ENCODE results near the gene PDZD7. TPM values are rescaled to one million over a fixed set of nuclear protein-coding genes. Genes with fewer than 3 reads are reported as not detected.

PDZD7 gene
- total and polyA plus RNA-seq, 12 donors: 0.13 to 0.66 (median 0.22) TPM; not detected in 1

GRCh38 chr10:101070098-101070497 is 39.2 kb upstream of the PDZD7 start:
- TF ChIP-seq CTCF (IDR thresholded peaks at IDR 0.05): no peak
- ATAC-seq: no peak
- DNase-seq: no peak
- Histone ChIP-seq H3K9me3 (no peaks in the 10 kb centered on the region), H3K4me3 (no peak overlapping the region), H3K27ac (no peak overlapping the region), H3K36me3 (no peaks in the 10 kb centered on the region), H3K27me3 (peaks cover 0 to 52% (median 35%) of the 10 kb centered on the region in 7 donors), H3K4me1 (peaks cover 8 to 57% (median 33%) of the 10 kb centered on the region in 9 donors)
- intact Hi-C loops (cut with DNase I): no loop called here
- WGBS, 2 donors: 91 to 96% methylated on average over 3 of the region's 3 CpGs

GRCh38 chr10:101069441-101069840 is 38.5 kb upstream of the PDZD7 start:
- 81 to 93% methylated on average over 5 of the region's 5 CpGs for WGBS, 2 donors
- DNase-seq (no peak), ATAC-seq (no peak)
- Histone ChIP-seq H3K36me3 (no peaks in the 10 kb centered on the region), H3K9me3 (no peaks in the 10 kb centered on the region), H3K27me3 (peaks cover 0 to 52% (median 29%) of the 10 kb centered on the region in 7 donors), H3K27ac (no peak overlapping the region), H3K4me1 (peaks cover 8 to 57% (median 40%) of the 10 kb centered on the region in 9 donors), H3K4me3 (no peak overlapping the region)
- intact Hi-C loops (cut with DNase I): loop anchor here in 1 of 10 donors (10.0 kb wide), 1 partner anchor 75 kb away; the partner anchor contains the start of gene LZTS2
- TF ChIP-seq CTCF (IDR thresholded peaks at IDR 0.05): no peak

- 0 to 1% methylated on average over 43 of the region's 43 CpGs for WGBS, 2 donors
- DNase-seq (peak; percentile 55 to 79), ATAC-seq (peak in 7 of 8 donors; percentile 14 to 69 (median 49))
- Histone ChIP-seq H3K9me3 (no peaks in the 10 kb centered on the region), H3K36me3 (no peaks in the 10 kb centered on the region), H3K4me1 (peaks cover 10 to 64% (median 59%) of the 10 kb centered on the region in 9 donors), H3K27ac (peak overlapping the region; percentile 34 to 99 (median 90)), H3K4me3 (peak overlapping the region; percentile 43 to 68 (median 61)), H3K27me3 (peaks cover 0 to 52% (median 10%) of the 10 kb centered on the region in 7 donors)
- peak; percentile 79 to 93 (median 91) for TF ChIP-seq CTCF (IDR thresholded peaks at IDR 0.05)
- intact Hi-C loops (cut with DNase I): loop anchor here in 1 of 10 donors (1.0 to 10.0 kb wide), 2 partner anchors 8 to 73 kb away; partner anchors contain the start of gene LZTS2
Measured at GRCh38 chr10:101067356-101068083, 36.6 kb upstream of the PDZD7 start.

- DNase-seq (peak; percentile 28 to 36), ATAC-seq (peak in 4 of 8 donors; percentile 9 to 31 (median 20))
- peak overlapping the region in 9 of 10 donors; percentile 77 to 99 (median 92) for H3K27ac ChIP-seq
- TF ChIP-seq CTCF (IDR thresholded peaks at IDR 0.05): no peak
- H3K9me3 ChIP-seq: no peaks in the 10 kb centered on the region
- intact Hi-C loops (cut with DNase I): loop anchor here in 2 of 10 donors (1.0 to 10.0 kb wide), 2 partner anchors 25 to 72 kb away; partner anchors contain the start of gene LZTS2 (in 1 of the 2)
- H3K27me3 ChIP-seq: peaks cover 0 to 58% (median 4%) of the 10 kb centered on the region in 7 donors
- H3K36me3 ChIP-seq: no peaks in the 10 kb centered on the region
- H3K4me3 ChIP-seq: peak overlapping the region; percentile 43 to 68 (median 61)
- 1 to 2% methylated on average over 31 of the region's 31 CpGs for WGBS, 2 donors
- peaks cover 13 to 64% (median 60%) of the 10 kb centered on the region in 9 donors for H3K4me1 ChIP-seq
Measured at GRCh38 chr10:101066896-101067355, 36.0 kb upstream of the PDZD7 start.

Measured in heart right ventricle (tissue), 16 donors.